GM12891 (cell line): ENCODE data around the gene KAZALD1.

Source experiments
- POLR2A ChIP-seq: IDR thresholded peaks from 2 replicates; pipeline ENCODE4 v1.6.1; 2011; ENCODE audit warnings: low read depth, low read length, control low read depth
- POLR2AphosphoS5 ChIP-seq: IDR thresholded peaks from 2 replicates; pipeline ENCODE4 v1.6.1; 2011; ENCODE audit warnings: low read depth, low read length, control low read depth
- POU2F2 ChIP-seq: IDR thresholded peaks from 2 replicates; pipeline ENCODE4 v1.6.1; 2011; ENCODE audit warnings: low read depth, mild to moderate bottlenecking, control low read depth, low read length, moderate library complexity
- SPI1 ChIP-seq: IDR thresholded peaks from 2 replicates; pipeline ENCODE4 v1.6.1; 2011; ENCODE audit warnings: low read depth, low read length, control low read depth
- TAF1 ChIP-seq: IDR thresholded peaks from 2 replicates; pipeline ENCODE4 v1.6.1; 2011; ENCODE audit warnings: low read depth, low read length, control low read depth

DNA sequence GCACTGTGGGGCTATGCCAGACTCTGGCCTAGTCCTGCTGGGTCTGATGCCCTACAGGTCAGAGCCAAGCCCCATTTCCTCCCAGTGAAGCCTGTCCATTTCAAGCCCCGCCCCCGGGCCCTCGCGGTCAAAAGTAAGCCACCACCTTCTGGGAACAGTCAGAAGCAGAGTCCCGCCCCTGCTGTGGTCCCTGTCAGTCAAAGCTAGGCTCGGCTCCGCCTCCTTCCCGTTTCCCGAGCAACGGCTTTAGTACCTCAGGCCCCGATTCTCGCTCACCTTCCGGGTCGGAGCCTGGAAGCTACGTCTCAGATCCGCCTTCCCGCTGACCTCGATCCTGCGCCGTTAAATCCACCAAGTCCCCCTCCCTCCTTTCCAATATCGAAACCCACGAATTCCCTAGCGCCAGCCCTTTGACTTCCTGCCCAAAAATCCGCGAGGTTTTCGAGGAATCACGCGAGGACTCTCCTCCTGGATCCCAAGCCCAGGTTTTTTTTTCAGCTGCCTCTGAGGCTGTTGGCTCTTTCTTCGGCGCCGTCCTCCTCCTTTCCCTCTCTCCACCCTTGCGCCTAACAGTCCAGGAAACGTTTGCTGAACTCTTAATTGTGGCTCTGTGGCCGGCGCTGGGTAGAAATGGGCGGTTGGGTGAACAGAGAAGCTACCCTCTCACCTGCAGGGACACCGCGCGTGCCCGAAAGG lies 19.0 kb upstream of the KAZALD1 start:
- TF ChIP-seq POU2F2 (no peak), POLR2A (peak; percentile 66; the same call in 1 of the 2 replicates), POLR2AphosphoS5 (0 out of 2 replicates have a peak, but pooled peaks have one; percentile 46), TAF1 (peak; percentile 45), SPI1 (no peak)
